Mesendoderm (in vitro differentiated cells): ENCODE measurements around the gene ADISSP.

Experiments
- DNase-seq: peaks from one replicate; pipeline ENCODE4 v3.0.0; 2013
- H2AK5ac ChIP-seq: 2 replicates; pipeline ENCODE4 v1.6.1; 2013; ENCODE audit warnings: low read length, inconsistent platforms
- H2BK120ac ChIP-seq: 2 replicates; pipeline ENCODE4 v1.6.1; 2013; ENCODE audit warnings: low read depth, mild to moderate bottlenecking, low read length, moderate library complexity, mixed read lengths
- H2BK15ac ChIP-seq: replicated peaks from 2 replicates; pipeline ENCODE4 v1.6.1; 2013; ENCODE audit warnings: low read depth, mild to moderate bottlenecking, moderate library complexity
- H2BK5ac ChIP-seq: 2 replicates; pipeline ENCODE4 v1.6.1; 2013; ENCODE audit warnings: low read length, inconsistent platforms
- H3K18ac ChIP-seq: 2 replicates; pipeline ENCODE4 v1.6.1; 2013; ENCODE audit warnings: mild to moderate bottlenecking, low read length, mixed read lengths
- H3K23ac ChIP-seq: one replicate; pipeline ENCODE4 v1.6.1; 2013; ENCODE audit warnings: low read length
- H3K27ac ChIP-seq: 2 replicates; pipeline ENCODE4 v1.5.1; 2013; ENCODE audit warnings: low read depth, mild to moderate bottlenecking, inconsistent platforms, low read length, moderate library complexity
- H3K27me3 ChIP-seq: 2 replicates; pipeline ENCODE4 v1.6.1; 2013; ENCODE audit warnings: low read length, control low read depth, mild to moderate bottlenecking, inconsistent platforms; ENCODE audit not compliant: insufficient read depth, poor library complexity
- H3K36me3 ChIP-seq: 2 replicates; pipeline ENCODE4 v1.6.1; 2013; ENCODE audit warnings: low read length, inconsistent platforms; ENCODE audit not compliant: control insufficient read depth, insufficient read depth
- H3K4ac ChIP-seq: one replicate; pipeline ENCODE4 v1.6.1; 2013; ENCODE audit warnings: low read depth, mild to moderate bottlenecking, low read length, moderate library complexity
- H3K4me1 ChIP-seq: 2 replicates; pipeline ENCODE4 v1.6.1; 2013; ENCODE audit warnings: low read depth, low read length, inconsistent platforms; ENCODE audit not compliant: control insufficient read depth
- H3K4me2 ChIP-seq: 2 replicates; pipeline ENCODE4 v1.6.1; 2013; ENCODE audit warnings: low read length
- H3K4me3 ChIP-seq: 2 replicates; pipeline ENCODE4 v1.5.1; 2013; ENCODE audit warnings: mild to moderate bottlenecking, low read length
- H3K56ac ChIP-seq: one replicate; pipeline ENCODE4 v1.6.1; 2013; ENCODE audit warnings: low read length
- H3K79me1 ChIP-seq: 2 replicates; pipeline ENCODE4 v1.6.1; 2013; ENCODE audit warnings: low read length, inconsistent platforms
- H3K79me2 ChIP-seq: 2 replicates; pipeline ENCODE4 v1.6.1; 2013; ENCODE audit warnings: mild to moderate bottlenecking, low read length; ENCODE audit not compliant: control insufficient read depth, insufficient read depth
- H3K9ac ChIP-seq: 2 replicates; pipeline ENCODE4 v1.6.1; 2013; ENCODE audit warnings: low read length, inconsistent platforms
- H4K5ac ChIP-seq: one replicate; pipeline ENCODE4 v1.6.1; 2013; ENCODE audit warnings: low read length
- H4K8ac ChIP-seq: one replicate; pipeline ENCODE4 v1.6.1; 2013; ENCODE audit warnings: low read depth, mild to moderate bottlenecking, control low read depth, low read length, moderate library complexity
- WGBS: extraction: QIAGEN DNeasy Blood & Tissue Kit; methylation state at CpG from one replicate; pipeline ENCODE4 v1.1.7; 2013; ENCODE audit warnings: low lambda C conversion rate, missing lambda C conversion rate; ENCODE audit not compliant: insufficient coverage; ENCODE audit errors: extremely low coverage; 5-methylcytosine and 5-hydroxymethylcytosine counted together

Gene ADISSP

DNA sequence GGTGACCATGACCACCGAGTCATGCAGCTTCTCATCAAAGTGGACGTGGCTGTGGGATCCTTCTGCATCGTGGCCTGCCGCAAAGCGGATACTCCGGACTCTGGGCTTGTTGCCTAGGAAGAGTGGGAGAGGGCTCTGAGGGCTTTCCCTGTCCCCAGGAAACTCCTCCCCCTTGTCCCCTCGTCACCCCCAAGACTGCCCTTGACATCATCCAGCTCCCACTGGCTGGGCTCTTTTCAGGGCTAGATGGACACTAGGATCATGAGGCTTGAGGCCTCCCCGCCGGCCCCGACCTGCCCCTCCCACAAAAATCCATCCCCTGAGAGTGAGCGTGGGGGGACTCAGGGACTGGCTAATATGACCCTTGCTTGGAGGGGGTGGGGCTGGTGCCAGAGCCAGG is 9.0 kb downstream of the ADISSP start:
- Histone ChIP-seq H3K79me1 (no peaks in the 10 kb centered on the region), H3K4ac (no peak overlapping the region), H2BK15ac (no peak overlapping the region), H3K27ac (no peak overlapping the region), H4K8ac (no peak overlapping the region), H3K56ac (no peak overlapping the region), H3K4me3 (no peak overlapping the region), H3K4me2 (no peak overlapping the region), H3K36me3 (no peaks in the 10 kb centered on the region), H3K4me1 (no peaks in the 10 kb centered on the region), H2BK5ac (no peak overlapping the region), H3K27me3 (no peaks in the 10 kb centered on the region), H2AK5ac (no peak overlapping the region), H3K23ac (no peak overlapping the region), H4K5ac (no peak overlapping the region), H3K18ac (no peak overlapping the region), H2BK120ac (no peak overlapping the region), H3K79me2 (no peaks in the 10 kb centered on the region), H3K9ac (no peak overlapping the region)
- WGBS, result no CpG with 5 or more reads among the region's 11 CpGs
- DNase-seq, result no peak

- Histone ChIP-seq H3K79me1 (no peaks in the 10 kb centered on the region), H3K9ac (no peak overlapping the region), H3K27me3 (no peaks in the 10 kb centered on the region), H2BK15ac (no peak overlapping the region), H3K79me2 (no peaks in the 10 kb centered on the region), H3K36me3 (no peaks in the 10 kb centered on the region), H4K5ac (no peak overlapping the region), H3K18ac (no peak overlapping the region), H3K56ac (no peak overlapping the region), H3K4ac (no peak overlapping the region), H2AK5ac (no peak overlapping the region), H3K23ac (no peak overlapping the region), H3K4me3 (no peak overlapping the region), H3K4me1 (no peaks in the 10 kb centered on the region), H3K4me2 (no peak overlapping the region), H4K8ac (no peak overlapping the region), H2BK5ac (no peak overlapping the region), H2BK120ac (no peak overlapping the region), H3K27ac (no peak overlapping the region)
- WGBS, result no CpG with 5 or more reads among the region's 2 CpGs
- no peak for DNase-seq
Observed at GRCh38 chr20:3757268-3757667, 10.3 kb downstream of the ADISSP start.

GRCh38 chr20:3755814-3756480 is 11.6 kb downstream of the ADISSP start:
- H4K5ac ChIP-seq, result no peak overlapping the region
- peaks cover 2% of the 10 kb centered on the region for H3K4me1 ChIP-seq
- no peak overlapping the region for H3K4me3 ChIP-seq
- H2BK15ac ChIP-seq, result no peak overlapping the region
- H3K79me2 ChIP-seq, result no peaks in the 10 kb centered on the region
- no peak overlapping the region for H3K18ac ChIP-seq
- H3K23ac ChIP-seq, result no peak overlapping the region
- no peak overlapping the region for H3K9ac ChIP-seq
- no peak overlapping the region for H3K56ac ChIP-seq
- no peak overlapping the region for H4K8ac ChIP-seq
- no peaks in the 10 kb centered on the region for H3K79me1 ChIP-seq
- H2BK120ac ChIP-seq, result no peak overlapping the region
- no peak for DNase-seq
- no peaks in the 10 kb centered on the region for H3K36me3 ChIP-seq
- H3K27me3 ChIP-seq, result peaks cover 2% of the 10 kb centered on the region
- H3K27ac ChIP-seq, result no peak overlapping the region
- H3K4ac ChIP-seq, result no peak overlapping the region
- WGBS, result no CpG with 5 or more reads among the region's 5 CpGs
- H2BK5ac ChIP-seq, result no peak overlapping the region
- no peak overlapping the region for H2AK5ac ChIP-seq
- no peak overlapping the region for H3K4me2 ChIP-seq

- Histone ChIP-seq H2BK5ac (no peak overlapping the region), H3K9ac (no peak overlapping the region), H3K36me3 (no peaks in the 10 kb centered on the region), H2BK120ac (no peak overlapping the region), H3K18ac (no peak overlapping the region), H3K4ac (no peak overlapping the region), H3K56ac (no peak overlapping the region), H3K4me3 (no peak overlapping the region), H4K8ac (no peak overlapping the region), H3K79me1 (no peaks in the 10 kb centered on the region), H3K79me2 (no peaks in the 10 kb centered on the region), H2BK15ac (no peak overlapping the region), H4K5ac (no peak overlapping the region), H3K27ac (no peak overlapping the region), H3K23ac (no peak overlapping the region), H3K4me1 (peaks cover 2% of the 10 kb centered on the region), H3K27me3 (peaks cover 5% of the 10 kb centered on the region), H2AK5ac (no peak overlapping the region), H3K4me2 (no peak overlapping the region)
- DNase-seq, result no peak
- WGBS, result no CpG with 5 or more reads among the region's 7 CpGs
Observed at GRCh38 chr20:3755269-3755668, 12.3 kb downstream of the ADISSP start.

- H2AK5ac ChIP-seq, result no peak overlapping the region
- H3K79me1 ChIP-seq, result no peaks in the 10 kb centered on the region
- no peak overlapping the region for H4K5ac ChIP-seq
- H2BK5ac ChIP-seq, result no peak overlapping the region
- H3K56ac ChIP-seq, result no peak overlapping the region
- H4K8ac ChIP-seq, result no peak overlapping the region
- H3K23ac ChIP-seq, result no peak overlapping the region
- no CpG with 5 or more reads among the region's 16 CpGs for WGBS
- no peak overlapping the region for H2BK120ac ChIP-seq
- DNase-seq, result no peak
- H3K4me1 ChIP-seq, result peaks cover 2% of the 10 kb centered on the region
- H3K27ac ChIP-seq, result no peak overlapping the region
- no peak overlapping the region for H3K4me3 ChIP-seq
- H3K36me3 ChIP-seq, result no peaks in the 10 kb centered on the region
- no peak overlapping the region for H2BK15ac ChIP-seq
- peaks cover 5% of the 10 kb centered on the region for H3K27me3 ChIP-seq
- H3K9ac ChIP-seq, result no peak overlapping the region
- no peak overlapping the region for H3K4ac ChIP-seq
- no peak overlapping the region for H3K4me2 ChIP-seq
- H3K79me2 ChIP-seq, result no peaks in the 10 kb centered on the region
- no peak overlapping the region for H3K18ac ChIP-seq
Observed at GRCh38 chr20:3754276-3754630, 13.3 kb downstream of the ADISSP start.
